Hepatocyte (in vitro differentiated cells): ENCODE results near the gene HSPB7.

Experiments used
- CTCF ChIP-seq: fragments of 200-600 bp; sonication (generic); IDR thresholded peaks from 2 replicates; pipeline ENCODE4 v1.5.1; 2016; ENCODE audit warnings: antibody characterized with exemption, mild to moderate bottlenecking; ENCODE audit not compliant: poor library complexity
- EZH2 ChIP-seq: fragments of 200-600 bp; sonication (generic); IDR thresholded peaks from 2 replicates; pipeline ENCODE4 v1.6.1; 2016; ENCODE audit warnings: antibody characterized with exemption, mild to moderate bottlenecking, borderline replicate concordance
- EZH2phosphoT487 ChIP-seq: fragments of 200-600 bp; sonication (generic); IDR thresholded peaks from one replicate; pipeline ENCODE4 v1.6.1; 2018; ENCODE audit warnings: antibody characterized with exemption, mild to moderate bottlenecking, low read depth, moderate library complexity; ENCODE audit not compliant: unreplicated experiment, severe bottlenecking

- TF ChIP-seq CTCF, result no peak
- TF ChIP-seq EZH2, result no peak
- no peak for TF ChIP-seq EZH2phosphoT487
Measured at GRCh38 chr1:16018308-16018707, 465 bp upstream of the HSPB7 start.
